Heart right ventricle (tissue), 16 donors: ENCODE data around the gene NONO. TPM values are rescaled to one million over a fixed set of nuclear protein-coding genes. Genes with fewer than 3 reads are reported as not detected.
A peak's percentile ranks its signal among the peaks of the same experiment; 100 is the strongest.
"Not testable (repeated sequence)": the region's sequence is repeated elsewhere in the genome, so short reads cannot be mapped to it uniquely, and the experiment has no call there.

ENCODE experiments used
- ATAC-seq, 8 donors: fragments of 200-7000 bp; cut with Tn5 transposase; one replicate each; pipeline ENCODE4 v1.9.1; 2020; ENCODE audit warnings: mild to moderate bottlenecking in 8 of 8, moderate library complexity in 8 of 8, moderate number of reproducible peaks in 1 of 8
- DNase-seq, 2 donors: peaks; one replicate each; pipeline ENCODE4 v3.0.0-alpha.2; 2020
- H3K27ac ChIP-seq, 10 donors: fragments of 200-600 bp; sonication (generic) in 2 of 10; one replicate each; pipeline versions ENCODE4 v1.5.0 to v1.8.0; 2020 to 2022; ENCODE audit warnings: mild to moderate bottlenecking in 3 of 10
- H3K27me3 ChIP-seq, 7 donors: fragments of 200-600 bp; one replicate each; pipeline ENCODE4 v1.8.0; 2021 to 2022; ENCODE audit warnings: mild to moderate bottlenecking in 2 of 7
- H3K36me3 ChIP-seq, 9 donors: fragments of 200-600 bp; sonication (generic) in 1 of 9; one replicate each; pipeline versions ENCODE4 v1.5.0 to v1.8.0; 2020 to 2022; ENCODE audit warnings: mild to moderate bottlenecking in 2 of 9
- H3K4me1 ChIP-seq, 9 donors: fragments of 200-600 bp; sonication (generic) in 1 of 9; one replicate each; pipeline versions ENCODE4 v1.5.0 to v1.8.0; 2020 to 2022; ENCODE audit warnings: mild to moderate bottlenecking in 4 of 9
- H3K4me3 ChIP-seq, 10 donors: fragments of 200-600 bp; sonication (generic) in 2 of 10; one replicate each; pipeline versions ENCODE4 v1.5.0 to v1.8.0; 2020 to 2022; ENCODE audit warnings: mild to moderate bottlenecking in 7 of 10, moderate library complexity in 2 of 10
- H3K9me3 ChIP-seq, 11 donors: fragments of 200-600 bp in 10 of 11; sonication (generic) in 2 of 11; one replicate each; pipeline versions ENCODE4 v1.5.0 to v1.8.0; 2013 to 2022; ENCODE audit warnings: mild to moderate bottlenecking in 2 of 11, control low read depth in 1 of 11, moderate library complexity in 1 of 11
- CTCF ChIP-seq, 9 donors: fragments of 200-600 bp; sonication (generic) in 2 of 9; IDR thresholded peaks; one replicate each; pipeline versions ENCODE4 v1.5.0 to v1.8.0; 2021 to 2022; ENCODE audit warnings: antibody characterized with exemption in 9 of 9, mild to moderate bottlenecking in 5 of 9, moderate library complexity in 1 of 9
- WGBS, 2 donors: extraction: QIAGEN DNeasy Blood & Tissue Kit; methylation state at CpG; one replicate each; pipeline ENCODE4 v1.1.7; 2013; ENCODE audit warnings: inconsistent platforms in 1 of 2; 5-methylcytosine and 5-hydroxymethylcytosine counted together
- intact Hi-C, 10 donors: fragments of 100-400 bp; cut with DNase I; formaldehyde crosslinking; loops; one replicate each; pipeline versions ENCODE4 v1.11.1 to v1.14.2; 2022
- polyA plus RNA-seq, 2 donors: library from polyadenylated mRNA; stranded (reverse); fragments of 200-250 nt; gene quantifications; one replicate each; pipeline ENCODE4 v1.2.3, GENCODE V29; 2013
- total RNA-seq, 10 donors: library from RNA; stranded (reverse); fragmentation: NEBNext Ultra II Directional in 3 of 10; extraction: Animal tissue kit (Norgen Biotek cat#: 25700) in 3 of 10; gene quantifications; one replicate each; pipeline versions ENCODE4 v1.2.1 to v1.2.4, GENCODE V29; 2021 to 2023
- donor health status: Arrhythmogenic right ventricular cardiomyopathy.
- donor health status: ischemic (EF 13 %, LVEDD 7.1; RV severe dilation, severe dysfunction).
- donor health status: healthy with polysubstance abuse.
- donor health status: DM: no; HTN: yes; CAD: no.
- donor health status: DM: no; HTN: no; CAD: no.
- donor health status: ischemic (EF 25% LVEDD 6.9; RV normal size, moderate dysfunction).
- donor health status: ischemic (EF 25% LVEDD 5.7; RV mildly dilated, moderate dysfunction).
- donor health status: healthy.
- donor health status: DM: yes; HTN: yes; CAD: no.
- donor health status: Ischemic cardiomyopathy.
- donor health status: ischemic (EF 35%, LVEDD 5.7; RV mildly dilated, moderate dysfunction).
- donor health status: nonischemic (EF 11% LVEDD 7.7; RV severe dilation, severe dysfunction).
- donor health status: DM: yes; HTN: yes; CAD: no.
- donor health status: PGD.
- donor health status: ischemic (EF 29% LVEDD 5.4; RV normal size, mild dysfunction).
- donor health status: nonischemic (EF 23%, LVEDD 6.1; RV moderate dilation, normal function).

NONO gene
- total and polyA plus RNA-seq, 12 donors: 55.0 to 145 (median 110) TPM

DNA sequence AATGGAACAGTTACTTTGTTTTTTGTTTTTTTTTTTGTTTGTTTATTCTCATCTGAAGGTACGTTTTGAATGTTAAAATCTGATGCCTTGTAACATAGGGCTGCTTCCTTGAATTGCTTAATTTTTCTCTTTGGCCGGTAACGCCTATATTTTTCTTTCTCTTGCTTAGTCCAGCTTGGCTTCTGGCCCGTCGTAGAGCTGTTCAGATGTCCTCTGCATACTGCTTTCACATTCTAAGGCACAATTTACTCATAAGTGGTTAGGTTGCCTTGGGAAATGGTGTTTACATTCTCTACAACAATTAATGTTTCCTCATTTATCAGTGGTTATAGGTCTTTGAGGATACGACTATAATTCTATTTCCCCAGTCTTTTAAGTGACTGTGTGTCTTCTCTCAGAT lies 7.9 kb downstream of the NONO start:
- Histone ChIP-seq H3K27me3 (peaks cover 0 to 11% (median 0%) of the 10 kb centered on the region in 7 donors), H3K36me3 (peaks cover 0 to 81% (median 34%) of the 10 kb centered on the region in 9 donors), H3K4me1 (peaks cover 0 to 20% (median 11%) of the 10 kb centered on the region in 9 donors), H3K4me3 (no peak overlapping the region), H3K27ac (no peak overlapping the region), H3K9me3 (no peaks in the 10 kb centered on the region)
- ATAC-seq (no peak), DNase-seq (no peak)
- no peak for TF ChIP-seq CTCF (IDR thresholded peaks at IDR 0.05)
- intact Hi-C loops: no loop called here
- WGBS, 2 donors: 71 to 72% methylated on average over 6 of the region's 6 CpGs

- intact Hi-C loops: no loop called here
- no peak overlapping the region for H3K27ac ChIP-seq
These were observed 9.4 kb downstream of the NONO start for GRCh38 chrX:71292669-71293365.

DNA sequence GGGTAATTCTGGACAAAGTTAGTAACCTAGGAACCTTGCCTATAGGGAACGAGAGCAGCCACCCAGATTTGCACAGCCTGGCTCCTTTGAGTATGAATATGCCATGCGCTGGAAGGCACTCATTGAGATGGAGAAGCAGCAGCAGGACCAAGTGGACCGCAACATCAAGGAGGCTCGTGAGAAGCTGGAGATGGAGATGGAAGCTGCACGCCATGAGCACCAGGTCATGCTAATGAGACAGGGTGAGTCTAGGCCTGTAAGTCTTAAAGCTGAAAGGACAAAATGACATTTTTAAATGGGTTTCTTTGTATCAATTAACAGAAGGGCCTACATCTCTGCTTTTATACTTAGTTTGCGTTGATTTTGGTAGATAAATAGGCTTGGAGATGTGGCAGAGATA lies 13.4 kb downstream of the NONO start:
- TF ChIP-seq CTCF (IDR thresholded peaks at IDR 0.05): no peak
- ATAC-seq: no peak

More at GRCh38 chrX:71292669-71293365, 9.4 kb downstream of the NONO start:
- no peak overlapping the region for H3K4me3 ChIP-seq
- H3K36me3 ChIP-seq: peaks cover 0 to 88% (median 40%) of the 10 kb centered on the region in 9 donors
- ATAC-seq (no peak), DNase-seq (no peak)
- peaks cover 0 to 11% (median 0%) of the 10 kb centered on the region in 7 donors for H3K27me3 ChIP-seq
- H3K9me3 ChIP-seq: no peaks in the 10 kb centered on the region
- peaks cover 0 to 12% (median 0%) of the 10 kb centered on the region in 9 donors for H3K4me1 ChIP-seq
- WGBS, 2 donors: 88 to 91% methylated on average over 7 of the region's 7 CpGs
- no peak for TF ChIP-seq CTCF (IDR thresholded peaks at IDR 0.05)

DNA sequence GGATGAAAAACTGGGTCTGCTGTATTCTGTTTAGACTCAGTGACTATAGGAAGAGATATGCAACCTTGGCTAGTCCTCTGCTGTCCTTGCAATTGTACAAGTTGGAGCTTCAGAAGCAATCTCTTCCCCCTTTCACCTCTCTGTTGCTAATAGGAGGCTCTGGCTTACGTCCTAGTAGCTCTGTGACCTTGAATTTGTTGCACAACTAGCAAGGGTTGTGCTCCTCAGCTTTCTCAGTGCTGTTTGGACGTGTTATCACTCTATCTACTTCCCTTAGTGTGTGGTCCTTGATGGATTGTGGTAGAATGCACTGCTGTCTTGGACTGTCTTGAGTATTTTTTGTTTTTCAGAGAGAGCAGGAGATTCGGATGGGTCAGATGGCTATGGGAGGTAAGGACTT lies 14.7 kb downstream of the NONO start:
- peak in 1 of 8 donors; percentile 28 for ATAC-seq
- DNase-seq: no peak
- Histone ChIP-seq H3K4me1 (peaks cover 0 to 17% (median 0%) of the 10 kb centered on the region in 9 donors), H3K36me3 (peaks cover 0 to 83% (median 40%) of the 10 kb centered on the region in 9 donors), H3K9me3 (no peaks in the 10 kb centered on the region), H3K27me3 (no peaks in the 10 kb centered on the region), H3K27ac (peak overlapping the region in 4 of 10 donors; percentile 9 to 53 (median 34)), H3K4me3 (no peak overlapping the region)
- 49 to 64% methylated on average over 3 of the region's 3 CpGs for WGBS, 2 donors
- intact Hi-C loops: no loop called here
- no peak for TF ChIP-seq CTCF (IDR thresholded peaks at IDR 0.05)

More for the DNA sequence above, 13.4 kb downstream of the NONO start:
- DNase-seq: no peak
- Histone ChIP-seq H3K27ac (no peak overlapping the region), H3K4me1 (peaks cover 0 to 10% (median 0%) of the 10 kb centered on the region in 9 donors), H3K9me3 (no peaks in the 10 kb centered on the region), H3K4me3 (no peak overlapping the region), H3K27me3 (no peaks in the 10 kb centered on the region), H3K36me3 (peaks cover 0 to 96% (median 45%) of the 10 kb centered on the region in 9 donors)
- 88 to 97% methylated on average over 6 of the region's 6 CpGs for WGBS, 2 donors
- intact Hi-C loops: no loop called here

- H3K27me3 ChIP-seq, H3K4me3 ChIP-seq, ATAC-seq, intact Hi-C loops, H3K27ac ChIP-seq, DNase-seq, H3K9me3 ChIP-seq: not testable (repeated sequence)
- H3K4me1 ChIP-seq: peaks cover 0 to 20% (median 0%) of the 10 kb centered on the region in 9 donors
- 84 to 87% methylated on average over 7 of the region's 7 CpGs for WGBS, 2 donors
- H3K36me3 ChIP-seq: peaks cover 0 to 72% (median 22%) of the 10 kb centered on the region in 9 donors
These were observed 16.6 kb downstream of the NONO start for GRCh38 chrX:71300064-71300463.

GRCh38 chrX:71300495-71300894 lies 17.1 kb downstream of the NONO start:
- H3K27me3 ChIP-seq, intact Hi-C loops, DNase-seq, H3K4me3 ChIP-seq, H3K9me3 ChIP-seq, ATAC-seq: not testable (repeated sequence)
- Histone ChIP-seq H3K27ac (peak overlapping the region in 2 of 10 donors; percentile 82 to 84), H3K4me1 (peaks cover 0 to 20% (median 0%) of the 10 kb centered on the region in 9 donors), H3K36me3 (peaks cover 0 to 68% (median 22%) of the 10 kb centered on the region in 9 donors)
- WGBS, 2 donors: 80 to 83% methylated on average over 7 of the region's 7 CpGs
